ENCODE data around the gene FLOT1. TPM values are rescaled to one million over a fixed set of nuclear protein-coding genes. Genes with fewer than 3 reads are reported as not detected.

The FLOT1 gene
- total RNA-seq, 1 experiment from 2014 or later: 111 TPM

DNA sequence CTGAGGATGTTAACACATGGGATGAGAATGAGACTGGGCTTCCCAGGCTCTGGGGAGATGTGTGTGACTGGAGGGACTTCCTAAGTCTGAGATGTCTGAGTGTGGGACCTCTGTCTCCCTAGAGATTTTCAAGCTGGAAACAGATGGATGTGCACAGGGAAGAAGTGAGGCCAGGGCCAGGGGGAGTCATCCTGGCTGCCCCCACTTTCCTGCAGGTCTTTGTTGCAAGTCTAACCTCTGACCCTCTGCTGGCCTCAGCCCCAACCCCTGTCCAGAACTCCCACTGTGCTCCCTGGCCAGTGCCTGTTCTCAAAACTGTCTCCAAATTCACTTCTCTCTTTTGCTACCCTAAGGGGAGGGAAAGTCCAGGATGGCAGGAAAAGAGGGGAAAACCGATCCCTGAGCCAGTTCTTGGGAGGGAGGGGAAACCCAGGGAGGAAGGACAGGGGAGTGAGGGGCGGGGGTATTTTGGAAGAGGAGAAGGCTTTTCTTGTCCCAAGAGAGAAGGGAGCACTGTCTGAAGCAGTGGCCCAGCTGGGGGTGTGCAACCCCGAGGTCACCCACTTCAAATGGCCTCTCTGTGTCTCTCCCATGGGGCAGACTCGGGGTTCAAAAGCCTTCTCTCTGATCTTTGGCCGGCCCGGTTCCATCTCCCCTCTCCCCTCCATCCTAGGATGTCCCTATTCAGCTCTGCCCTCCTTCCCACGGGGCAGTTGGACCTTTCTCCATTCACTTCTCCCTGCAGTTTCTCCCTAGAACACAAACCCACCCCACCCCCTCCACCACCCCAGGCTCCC is 59.1 kb downstream of the FLOT1 start:
- H2BK5ac ChIP-seq (ENCODE audit: insufficient read length, low read length): no peak overlapping the region
- no peaks in the 10 kb centered on the region for H4K20me1 ChIP-seq (ENCODE audit: control insufficient read depth, insufficient read depth, insufficient read length)
- no peak overlapping the region for H4K5ac ChIP-seq (ENCODE audit: insufficient read length, low read depth, low read length)
- Mint-ChIP-seq H3K9me3 (no peaks in the 10 kb centered on the region; a peak in 1 of 5 replicates), H3K27me3 (ENCODE audit: low read depth) (peaks cover 3% of the 10 kb centered on the region; the same call in 1 of the 2 replicates), H3K4me1 (peaks cover 66 to 68% of the 10 kb centered on the region in 2 experiments), H3K4me3 (peak overlapping the region; percentile 35 to 73), H3K36me3 (ENCODE audit: insufficient read depth in 1 of 3, low read depth in 3 of 3) (peaks cover 5 to 24% (median 22%) of the 10 kb centered on the region in 3 experiments), H3K27ac (peak overlapping the region; percentile 91 to 92 (median 92); a peak in 4 of 7 replicates)
- H4K91ac ChIP-seq (ENCODE audit: insufficient read length, low read depth, low read length): no peak overlapping the region
- no peak overlapping the region for H3K23ac ChIP-seq (ENCODE audit: insufficient read length, low read depth, low read length)
- H3K9me3 ChIP-seq (ENCODE audit: control insufficient read depth, low read depth, low read length): no peaks in the 10 kb centered on the region
- H2BK12ac ChIP-seq (ENCODE audit: insufficient read length, low read depth, low read length): no peak overlapping the region
- H3T11ph ChIP-seq (ENCODE audit: low read length): no peak overlapping the region
- no peak overlapping the region for H2BK20ac ChIP-seq (ENCODE audit: low read depth, low read length, poor library complexity, severe bottlenecking)
- H3K23me2 ChIP-seq (ENCODE audit: insufficient read length, low read depth, low read length, poor library complexity, severe bottlenecking): peaks cover 22% of the 10 kb centered on the region
- no peak overlapping the region for H2AK5ac ChIP-seq (ENCODE audit: insufficient read length, low read length)
- no peak overlapping the region for H3K56ac ChIP-seq (ENCODE audit: insufficient read length, low read depth, low read length)
- H3K4me2 ChIP-seq (ENCODE audit: insufficient read depth, insufficient read length, low read length): peak overlapping the region; percentile 40
- no peak overlapping the region for H3K27ac ChIP-seq (ENCODE audit: insufficient read length, low read depth, low read length)
- peaks cover 14% of the 10 kb centered on the region; the same call in 1 of the 2 replicates for H3K4me1 ChIP-seq (ENCODE audit: insufficient read depth, low read length)
- no peak overlapping the region for H3K18ac ChIP-seq (ENCODE audit: insufficient read length, low read depth, low read length)
- DNase-seq: no peak
- no CpG with 5 or more reads among the region's 7 CpGs for WGBS (ENCODE audit: extremely low coverage, insufficient read length, low lambda C conversion rate)
- no peak overlapping the region for H4K8ac ChIP-seq (replicated peaks; ENCODE audit: insufficient read length, low read depth, low read length)
- H2BK120ac ChIP-seq (ENCODE audit: low read depth, low read length, poor library complexity, severe bottlenecking): no peak overlapping the region
- H3K27me3 ChIP-seq (ENCODE audit: insufficient read depth, low read length): no peaks in the 10 kb centered on the region
- H2BK15ac ChIP-seq (ENCODE audit: low read depth, low read length): no peak overlapping the region
- peaks cover 2% of the 10 kb centered on the region; the same call in 1 of the 2 replicates for H3K79me2 ChIP-seq (ENCODE audit: insufficient read depth, low read length)
- TF ChIP-seq, protein P1, sequence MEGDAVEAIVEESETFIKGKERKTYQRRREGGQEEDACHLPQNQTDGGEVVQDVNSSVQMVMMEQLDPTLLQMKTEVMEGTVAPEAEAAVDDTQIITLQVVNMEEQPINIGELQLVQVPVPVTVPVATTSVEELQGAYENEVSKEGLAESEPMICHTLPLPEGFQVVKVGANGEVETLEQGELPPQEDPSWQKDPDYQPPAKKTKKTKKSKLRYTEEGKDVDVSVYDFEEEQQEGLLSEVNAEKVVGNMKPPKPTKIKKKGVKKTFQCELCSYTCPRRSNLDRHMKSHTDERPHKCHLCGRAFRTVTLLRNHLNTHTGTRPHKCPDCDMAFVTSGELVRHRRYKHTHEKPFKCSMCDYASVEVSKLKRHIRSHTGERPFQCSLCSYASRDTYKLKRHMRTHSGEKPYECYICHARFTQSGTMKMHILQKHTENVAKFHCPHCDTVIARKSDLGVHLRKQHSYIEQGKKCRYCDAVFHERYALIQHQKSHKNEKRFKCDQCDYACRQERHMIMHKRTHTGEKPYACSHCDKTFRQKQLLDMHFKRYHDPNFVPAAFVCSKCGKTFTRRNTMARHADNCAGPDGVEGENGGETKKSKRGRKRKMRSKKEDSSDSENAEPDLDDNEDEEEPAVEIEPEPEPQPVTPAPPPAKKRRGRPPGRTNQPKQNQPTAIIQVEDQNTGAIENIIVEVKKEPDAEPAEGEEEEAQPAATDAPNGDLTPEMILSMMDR (conservative IDR thresholded peaks at IDR 0.05): no peak
- no peak overlapping the region for H3K14ac ChIP-seq (ENCODE audit: insufficient read depth, low read length)
- H3K4ac ChIP-seq (ENCODE audit: low read depth, low read length): no peak overlapping the region
- no peaks in the 10 kb centered on the region for H3K79me1 ChIP-seq (ENCODE audit: insufficient read depth, low read depth, low read length, poor library complexity, severe bottlenecking)
- H3K9ac ChIP-seq (ENCODE audit: extremely low read depth, insufficient read length, low read length): peak overlapping the region; percentile 27
- H2AFZ ChIP-seq (ENCODE audit: low read length): no peak overlapping the region

Data from H9 (cell line).